ENCODE measurements around the gene CCDC24.

DNA sequence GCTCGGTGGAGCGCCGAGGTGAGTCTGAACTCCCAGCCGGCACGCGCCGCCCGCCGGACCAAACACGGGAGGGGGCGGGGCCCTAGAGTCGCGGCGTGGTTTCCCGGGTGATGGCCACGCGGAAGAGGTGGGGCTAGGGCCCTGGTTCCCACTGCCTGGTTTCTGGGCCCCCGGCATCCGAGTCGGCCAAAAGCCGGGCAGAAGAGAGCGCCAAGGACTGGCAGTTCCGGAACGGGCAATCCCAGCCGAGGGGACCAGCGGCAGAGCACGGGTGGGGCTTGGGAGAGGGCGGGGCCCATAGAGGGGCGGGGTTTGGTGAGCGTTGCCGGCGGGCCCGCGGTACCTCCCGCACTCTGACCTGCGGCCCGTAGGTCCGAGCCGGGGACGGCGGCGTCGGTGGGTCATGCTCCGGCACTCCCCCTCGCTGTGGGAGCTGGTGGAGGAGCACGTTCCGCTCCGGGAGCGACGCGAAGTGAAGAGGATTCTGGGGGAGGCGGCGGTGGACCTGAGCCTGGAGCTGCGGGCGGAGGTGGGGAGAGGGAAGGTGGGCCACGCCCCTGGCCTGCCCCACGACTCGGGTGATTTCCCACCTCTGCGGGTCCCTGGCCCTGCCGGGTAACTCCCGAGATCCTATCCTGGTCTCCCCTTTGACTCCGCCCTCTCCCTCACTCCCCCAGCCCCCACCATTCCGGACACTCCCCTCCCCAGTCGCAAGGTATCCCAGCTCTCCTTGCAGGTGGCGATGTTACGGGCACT, at the start of gene CCDC24:
- TF ChIP-seq, protein P1, sequence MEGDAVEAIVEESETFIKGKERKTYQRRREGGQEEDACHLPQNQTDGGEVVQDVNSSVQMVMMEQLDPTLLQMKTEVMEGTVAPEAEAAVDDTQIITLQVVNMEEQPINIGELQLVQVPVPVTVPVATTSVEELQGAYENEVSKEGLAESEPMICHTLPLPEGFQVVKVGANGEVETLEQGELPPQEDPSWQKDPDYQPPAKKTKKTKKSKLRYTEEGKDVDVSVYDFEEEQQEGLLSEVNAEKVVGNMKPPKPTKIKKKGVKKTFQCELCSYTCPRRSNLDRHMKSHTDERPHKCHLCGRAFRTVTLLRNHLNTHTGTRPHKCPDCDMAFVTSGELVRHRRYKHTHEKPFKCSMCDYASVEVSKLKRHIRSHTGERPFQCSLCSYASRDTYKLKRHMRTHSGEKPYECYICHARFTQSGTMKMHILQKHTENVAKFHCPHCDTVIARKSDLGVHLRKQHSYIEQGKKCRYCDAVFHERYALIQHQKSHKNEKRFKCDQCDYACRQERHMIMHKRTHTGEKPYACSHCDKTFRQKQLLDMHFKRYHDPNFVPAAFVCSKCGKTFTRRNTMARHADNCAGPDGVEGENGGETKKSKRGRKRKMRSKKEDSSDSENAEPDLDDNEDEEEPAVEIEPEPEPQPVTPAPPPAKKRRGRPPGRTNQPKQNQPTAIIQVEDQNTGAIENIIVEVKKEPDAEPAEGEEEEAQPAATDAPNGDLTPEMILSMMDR (IDR thresholded peaks at IDR 0.05; ENCODE audit: low read length) = no peak
- no peak for TF ChIP-seq EZH2 (IDR thresholded peaks at IDR 0.05; ENCODE audit: borderline replicate concordance, low read length)
